Upper lobe of right lung (tissue), 1 donor: Measurements from ENCODE around the gene ZNF132. TPM values are rescaled to one million over a fixed set of nuclear protein-coding genes. Genes with fewer than 3 reads are reported as not detected.

Experiments used
- ATAC-seq: fragments of 200-7000 bp; cut with Tn5 transposase; one replicate; pipeline ENCODE4 v1.9.1; 2020; ENCODE audit warnings: mild to moderate bottlenecking, moderate library complexity
- DNase-seq: peaks from one replicate; pipeline ENCODE4 v3.0.0-alpha.2; 2020
- H3K27ac ChIP-seq: fragments of 200-600 bp; one replicate; pipeline ENCODE4 v1.8.0; 2022
- H3K27me3 ChIP-seq: fragments of 200-600 bp; one replicate; pipeline ENCODE4 v1.8.0; 2022; ENCODE audit warnings: mild to moderate bottlenecking
- H3K36me3 ChIP-seq: fragments of 200-600 bp; one replicate; pipeline ENCODE4 v1.8.0; 2022
- H3K4me1 ChIP-seq: fragments of 200-600 bp; one replicate; pipeline ENCODE4 v1.8.0; 2022
- H3K4me3 ChIP-seq: fragments of 200-600 bp; one replicate; pipeline ENCODE4 v1.8.0; 2022; ENCODE audit warnings: mild to moderate bottlenecking
- H3K9me3 ChIP-seq: fragments of 200-600 bp; one replicate; pipeline ENCODE4 v1.8.0; 2022
- CTCF ChIP-seq: fragments of 200-600 bp; IDR thresholded peaks from one replicate; pipeline ENCODE4 v1.8.0; 2022; ENCODE audit warnings: antibody characterized with exemption
- intact Hi-C: fragments of 100-400 bp; cut with DNase I; formaldehyde crosslinking; loops from one replicate; pipeline ENCODE4 v1.11.0; 2022
- total RNA-seq: library from RNA; stranded (reverse); fragmentation: NEBNext Ultra II Directional; extraction: Animal tissue kit (Norgen Biotek cat#: 25700); gene quantifications from one replicate; pipeline ENCODE4 v1.2.1, GENCODE V29; 2021
- donor health status: DM: no; HTN: yes; CAD: no; lungs with severe emphysema.

Gene ZNF132
- total RNA-seq, 1 donor from 2014 or later, result 5.1 TPM

- peaks cover 4% of the 10 kb centered on the region for H3K4me1 ChIP-seq
- TF ChIP-seq CTCF, result no peak
- no peak overlapping the region for H3K27ac ChIP-seq
- peaks cover 11% of the 10 kb centered on the region for H3K27me3 ChIP-seq
- H3K9me3 ChIP-seq, result no peaks in the 10 kb centered on the region
- intact Hi-C loops, result no loop called here
- no peak overlapping the region for H3K4me3 ChIP-seq
- no peak for DNase-seq
- peak; percentile 12 for ATAC-seq
- peaks cover 55% of the 10 kb centered on the region for H3K36me3 ChIP-seq
Measured at GRCh38 chr19:58394821-58395219, 45.1 kb downstream of the ZNF132 start.

GRCh38 chr19:58393725-58394033 is 46.3 kb downstream of the ZNF132 start:
- Histone ChIP-seq H3K27me3 (peaks cover 11% of the 10 kb centered on the region), H3K4me3 (no peak overlapping the region), H3K9me3 (no peaks in the 10 kb centered on the region), H3K4me1 (peaks cover 4% of the 10 kb centered on the region), H3K27ac (no peak overlapping the region), H3K36me3 (peaks cover 66% of the 10 kb centered on the region)
- DNase-seq (no peak), ATAC-seq (no peak)
- intact Hi-C loops, result no loop called here
- TF ChIP-seq CTCF, result no peak

GRCh38 chr19:58392945-58393724 is 46.8 kb downstream of the ZNF132 start:
- Histone ChIP-seq H3K9me3 (no peaks in the 10 kb centered on the region), H3K27me3 (peaks cover 11% of the 10 kb centered on the region), H3K36me3 (peaks cover 71% of the 10 kb centered on the region), H3K27ac (no peak overlapping the region), H3K4me3 (no peak overlapping the region), H3K4me1 (peaks cover 6% of the 10 kb centered on the region)
- intact Hi-C loops, result no loop called here
- DNase-seq, result no peak
- no peak for ATAC-seq
- TF ChIP-seq CTCF, result no peak

- no peak for TF ChIP-seq CTCF
- Histone ChIP-seq H3K27me3 (no peaks in the 10 kb centered on the region), H3K4me3 (peak overlapping the region; percentile 78), H3K9me3 (no peaks in the 10 kb centered on the region), H3K27ac (no peak overlapping the region), H3K36me3 (peaks cover 50% of the 10 kb centered on the region), H3K4me1 (peaks cover 16% of the 10 kb centered on the region)
- intact Hi-C loops, result no loop called here
- no peak for ATAC-seq
- no peak for DNase-seq
Measured at GRCh38 chr19:58388175-58388526, 51.8 kb downstream of the ZNF132 start.

GRCh38 chr19:58387338-58388174 is 52.4 kb downstream of the ZNF132 start:
- no peak for DNase-seq
- intact Hi-C loops, result no loop called here
- no peaks in the 10 kb centered on the region for H3K27me3 ChIP-seq
- H3K4me3 ChIP-seq, result peak overlapping the region; percentile 78
- no peaks in the 10 kb centered on the region for H3K9me3 ChIP-seq
- H3K4me1 ChIP-seq, result peaks cover 16% of the 10 kb centered on the region
- H3K27ac ChIP-seq, result peak overlapping the region; percentile 99
- ATAC-seq, result no peak
- peaks cover 44% of the 10 kb centered on the region for H3K36me3 ChIP-seq
- no peak for TF ChIP-seq CTCF
